ENCODE measurements around the gene POLD2.

- TF ChIP-seq CTCF (conservative IDR thresholded peaks at IDR 0.05): no peak
- no peak for TF ChIP-seq ZFX (IDR thresholded peaks at IDR 0.05)
These were observed 10.2 kb downstream of the POLD2 start for GRCh38 chr7:44112997-44113763.

Measured in C4-2B (cell line).